Mucosa of descending colon (tissue), 3 donors: ENCODE results near the gene PPY. TPM values are rescaled to one million over a fixed set of nuclear protein-coding genes. Genes with fewer than 3 reads are reported as not detected.
A peak's percentile ranks its signal among the peaks of the same experiment; 100 is the strongest.
"Not testable (repeated sequence)": the region's sequence is repeated elsewhere in the genome, so short reads cannot be mapped to it uniquely, and the experiment has no call there.

Experiments
- ATAC-seq: fragments of 200-7000 bp; cut with Tn5 transposase; one replicate; pipeline ENCODE4 v1.9.1; 2020; ENCODE audit warnings: mild to moderate bottlenecking, moderate library complexity
- DNase-seq, 3 donors: peaks; one replicate each; pipeline ENCODE4 v3.0.0-alpha.2; 2020
- H3K36me3 ChIP-seq: fragments of 200-600 bp; one replicate; pipeline ENCODE4 v1.8.0; 2021; ENCODE audit warnings: low read depth, mild to moderate bottlenecking
- H3K4me1 ChIP-seq: fragments of 200-600 bp; one replicate; pipeline ENCODE4 v1.8.0; 2021; ENCODE audit warnings: low read depth, mild to moderate bottlenecking
- H3K4me3 ChIP-seq: fragments of 200-600 bp; one replicate; pipeline ENCODE4 v1.8.0; 2021; ENCODE audit warnings: mild to moderate bottlenecking
- H3K9me3 ChIP-seq: fragments of 200-600 bp; one replicate; pipeline ENCODE4 v1.8.0; 2021; ENCODE audit warnings: mild to moderate bottlenecking
- CTCF ChIP-seq: fragments of 200-600 bp; IDR thresholded peaks from one replicate; pipeline ENCODE4 v1.8.0; 2022; ENCODE audit warnings: antibody characterized with exemption, mild to moderate bottlenecking
- intact Hi-C, 2 donors: fragments of 100-400 bp; cut with DNase I in 1 of 2; cut with micrococcal nuclease in 1 of 2; formaldehyde crosslinking; loops; one replicate each; pipeline versions ENCODE4 v1.11.0 to v1.11.1; 2022; cut with DNase I, micrococcal nuclease
- total RNA-seq, 3 donors: library from RNA; stranded (reverse); fragmentation: NEBNext Ultra II Directional in 2 of 3; extraction: Animal tissue kit (Norgen Biotek cat#: 25700) in 2 of 3; gene quantifications; one replicate each; pipeline versions ENCODE4 v1.2.1 to v1.2.4, GENCODE V29; 2021 to 2023
- donor health status: DM: no; HTN: no; CAD: no; lungs with moderate emphysema.
- donor health status: DM: no; HTN: no; CAD: no.
- donor health status: DM: no; HTN: yes; CAD: no.

Gene PPY
- total RNA-seq, 3 donors from 2014 or later: 1.5 TPM; not detected in 2

DNA sequence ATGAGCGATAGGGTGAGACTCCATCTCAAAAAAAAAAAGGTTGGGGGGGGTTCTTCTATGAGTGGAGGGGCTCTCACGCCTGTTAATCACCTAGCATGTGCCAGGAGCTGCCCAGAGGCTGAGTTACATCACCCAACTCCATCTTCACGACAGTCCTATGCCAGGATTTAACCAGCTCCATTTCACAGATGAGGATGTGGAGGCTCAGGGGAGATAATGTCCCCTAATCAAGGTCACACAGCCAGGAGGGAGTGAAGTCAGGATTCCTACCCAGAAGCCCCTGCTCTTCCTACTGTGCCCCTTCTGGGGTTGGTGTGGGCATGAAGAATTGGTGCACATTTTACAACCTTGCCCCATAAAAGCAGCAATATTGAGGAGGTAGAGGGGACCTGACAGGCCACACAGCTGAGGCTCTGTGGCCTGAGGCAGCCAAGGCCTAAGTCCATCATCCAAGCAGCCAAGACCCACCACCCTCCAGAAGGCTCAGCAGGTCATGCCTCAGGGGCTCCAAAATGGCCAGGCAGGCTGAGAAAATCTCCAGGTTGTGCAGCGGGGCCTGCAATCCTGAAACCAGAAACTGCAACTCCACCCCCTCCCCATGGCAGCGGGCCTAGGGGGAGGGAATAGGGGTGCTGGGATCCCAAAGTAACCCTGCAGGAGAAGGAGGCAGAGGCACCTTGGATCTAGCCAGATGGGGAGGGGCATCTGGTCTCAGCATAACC lies 6.9 kb downstream of the PPY start:
- H3K36me3 ChIP-seq: no peaks in the 10 kb centered on the region
- no peaks in the 10 kb centered on the region for H3K9me3 ChIP-seq
- intact Hi-C loops: no loop called here
- no peak for ATAC-seq
- H3K4me1 ChIP-seq: peaks cover 4% of the 10 kb centered on the region
- no peak for TF ChIP-seq CTCF
- no peak for DNase-seq
- H3K4me3 ChIP-seq: no peak overlapping the region

- H3K36me3 ChIP-seq: no peaks in the 10 kb centered on the region
- H3K4me3 ChIP-seq: no peak overlapping the region
- DNase-seq (no peak), ATAC-seq (no peak)
- intact Hi-C loops: no loop called here
- no peak for TF ChIP-seq CTCF
- no peaks in the 10 kb centered on the region for H3K9me3 ChIP-seq
- H3K4me1 ChIP-seq: peaks cover 15% of the 10 kb centered on the region
These were observed 9.4 kb downstream of the PPY start for GRCh38 chr17:43932923-43933322.

DNA sequence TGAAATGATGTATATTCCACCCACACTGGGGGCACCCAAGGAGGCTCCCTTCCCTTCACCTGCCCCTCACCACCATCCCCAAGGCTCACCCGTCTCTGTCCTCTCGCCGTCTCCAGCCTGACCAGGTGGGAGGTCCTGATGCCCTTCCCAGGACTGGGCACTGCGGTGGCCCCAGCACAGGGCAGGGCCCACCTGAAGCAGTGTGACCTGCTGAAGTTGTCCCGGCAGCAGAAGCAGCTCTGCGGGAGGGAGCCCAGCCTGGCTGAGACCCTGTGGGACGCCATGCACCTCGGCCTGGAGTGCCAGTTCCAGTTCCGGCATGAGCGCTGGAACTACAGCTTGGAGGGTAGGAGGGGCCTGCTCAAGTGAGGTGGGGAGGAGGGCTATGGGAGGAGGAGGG lies 9.9 kb downstream of the PPY start:
- no peak for DNase-seq
- H3K9me3 ChIP-seq: no peaks in the 10 kb centered on the region
- H3K36me3 ChIP-seq: no peaks in the 10 kb centered on the region
- no peak overlapping the region for H3K4me3 ChIP-seq
- TF ChIP-seq CTCF: no peak
- peaks cover 20% of the 10 kb centered on the region for H3K4me1 ChIP-seq
- ATAC-seq: no peak
- intact Hi-C loops: no loop called here

GRCh38 chr17:43931062-43931571 lies 11.2 kb downstream of the PPY start:
- DNase-seq (peak; percentile 85 to 93 (median 88)), ATAC-seq (peak; percentile 90)
- peaks cover 30% of the 10 kb centered on the region for H3K4me1 ChIP-seq
- intact Hi-C loops: no loop called here
- H3K36me3 ChIP-seq: no peaks in the 10 kb centered on the region
- H3K9me3 ChIP-seq: no peaks in the 10 kb centered on the region
- no peak overlapping the region for H3K4me3 ChIP-seq
- TF ChIP-seq CTCF: no peak

GRCh38 chr17:43928609-43929008 lies 13.7 kb downstream of the PPY start:
- Histone ChIP-seq H3K4me3 (no peak overlapping the region), H3K4me1 (peaks cover 30% of the 10 kb centered on the region), H3K36me3 (no peaks in the 10 kb centered on the region), H3K9me3 (no peaks in the 10 kb centered on the region)
- DNase-seq (no peak), ATAC-seq (peak; percentile 78)
- intact Hi-C loops: no loop called here
- no peak for TF ChIP-seq CTCF

DNA sequence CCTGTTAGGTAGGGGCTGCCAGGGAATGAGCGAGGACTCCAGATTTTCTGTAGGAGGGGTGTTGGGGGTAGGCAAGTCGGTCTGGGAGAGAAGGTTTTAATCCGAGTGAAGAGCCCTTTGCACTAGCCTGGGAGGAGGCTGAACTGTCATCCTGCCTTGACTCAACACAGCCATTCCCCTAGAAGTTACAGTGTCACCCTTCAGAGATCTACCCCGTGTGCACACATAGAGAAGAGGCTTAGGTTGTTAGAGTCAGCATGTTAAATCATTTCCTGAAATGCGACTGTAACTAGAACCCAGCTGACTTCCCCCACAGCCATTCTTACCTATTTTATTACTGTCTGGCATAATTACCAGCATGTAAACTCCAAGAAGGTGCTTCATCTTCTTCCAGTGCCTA lies 14.3 kb downstream of the PPY start:
- ATAC-seq: peak; percentile 37
- H3K4me1 ChIP-seq: peaks cover 30% of the 10 kb centered on the region
- intact Hi-C loops, H3K4me3 ChIP-seq, H3K36me3 ChIP-seq, H3K9me3 ChIP-seq: not testable (repeated sequence)
- peak in 1 of 3 donors; percentile 32 for DNase-seq
